ENCODE data around the gene AP4S1.
"Not testable (repeated sequence)": the region's sequence is repeated elsewhere in the genome, so short reads cannot be mapped to it uniquely, and the experiment has no call there.

The AP4S1 gene, protein sequence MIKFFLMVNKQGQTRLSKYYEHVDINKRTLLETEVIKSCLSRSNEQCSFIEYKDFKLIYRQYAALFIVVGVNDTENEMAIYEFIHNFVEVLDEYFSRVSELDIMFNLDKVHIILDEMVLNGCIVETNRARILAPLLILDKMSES

GRCh38 chr14:31025367-31026076 is at the start of gene AP4S1:
Gene AP4S1 (plus strand): TSS chr14:31025649. CDS start chr14:31066197, 40,548 bp downstream.
- DNase-seq = peak; percentile 64

GRCh38 chr14:30977752-30978151 is 47.7 kb upstream of the AP4S1 start:
- no peak for DNase-seq

GRCh38 chr14:30980106-30980704 is 45.2 kb upstream of the AP4S1 start:
- DNase-seq = peak; percentile 50

DNA sequence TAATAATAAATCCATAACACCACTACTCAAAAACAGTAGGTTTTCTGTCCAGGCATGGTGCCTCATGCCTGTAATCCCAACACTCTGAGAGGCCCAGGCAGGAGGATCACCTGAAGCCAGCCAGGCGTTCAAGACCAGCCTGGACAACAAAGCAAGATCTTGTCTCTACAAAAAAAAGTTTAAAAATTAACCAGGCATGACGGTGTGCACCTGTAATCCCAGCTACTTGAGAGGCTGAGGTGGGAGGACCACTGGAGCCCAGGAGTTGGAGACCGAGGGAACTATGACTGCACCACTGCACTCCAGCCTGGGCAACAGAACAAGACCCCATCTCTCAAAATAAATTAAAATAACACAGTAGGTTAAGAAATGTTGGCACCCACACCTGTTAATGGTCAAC is 44.5 kb upstream of the AP4S1 start:
- no peak for DNase-seq

GRCh38 chr14:30982533-30982932 is 42.9 kb upstream of the AP4S1 start:
- DNase-seq = no peak

DNA sequence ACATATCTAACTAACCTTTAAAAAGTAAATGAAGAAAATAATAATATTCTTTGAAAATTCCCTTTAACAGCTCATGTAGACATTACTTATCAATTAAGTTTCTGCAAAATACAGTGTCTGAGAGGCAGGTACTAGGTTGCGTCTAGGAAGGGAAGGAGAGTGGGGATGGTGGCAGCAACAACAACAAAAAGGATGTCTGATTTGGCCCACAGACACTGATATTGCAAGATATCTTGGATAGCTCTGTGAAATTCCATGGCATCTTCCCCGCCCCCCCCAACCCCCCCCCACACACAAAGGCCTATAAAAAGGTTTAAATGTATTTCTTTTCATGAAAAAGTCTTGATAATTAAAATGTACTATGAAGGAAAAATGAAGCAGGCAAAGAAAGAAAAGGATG is 41.6 kb upstream of the AP4S1 start:
- no peak for DNase-seq

GRCh38 chr14:30985796-30986195 is 39.7 kb upstream of the AP4S1 start:
- DNase-seq = no peak

DNA sequence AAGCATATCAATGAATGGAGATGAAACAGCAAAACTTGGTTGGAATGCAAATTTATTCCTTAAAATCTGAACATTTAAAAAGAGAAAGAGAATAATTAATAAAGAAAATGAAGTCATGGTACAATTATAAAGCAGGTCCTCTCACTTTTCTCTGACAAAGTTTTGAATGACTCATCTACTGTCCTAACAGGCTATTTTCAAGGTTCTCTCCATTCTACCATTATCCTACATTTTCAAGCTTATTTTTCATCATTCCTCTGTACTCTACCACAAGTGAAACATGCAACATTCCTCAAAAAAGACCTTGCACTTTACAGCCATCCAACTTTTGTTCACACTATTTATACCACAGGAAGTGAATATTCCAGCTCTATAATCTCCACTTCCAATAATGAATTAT is 36.9 kb upstream of the AP4S1 start:
- no peak for DNase-seq

GRCh38 chr14:30990770-30991169 is 34.7 kb upstream of the AP4S1 start:
- DNase-seq = no peak

DNA sequence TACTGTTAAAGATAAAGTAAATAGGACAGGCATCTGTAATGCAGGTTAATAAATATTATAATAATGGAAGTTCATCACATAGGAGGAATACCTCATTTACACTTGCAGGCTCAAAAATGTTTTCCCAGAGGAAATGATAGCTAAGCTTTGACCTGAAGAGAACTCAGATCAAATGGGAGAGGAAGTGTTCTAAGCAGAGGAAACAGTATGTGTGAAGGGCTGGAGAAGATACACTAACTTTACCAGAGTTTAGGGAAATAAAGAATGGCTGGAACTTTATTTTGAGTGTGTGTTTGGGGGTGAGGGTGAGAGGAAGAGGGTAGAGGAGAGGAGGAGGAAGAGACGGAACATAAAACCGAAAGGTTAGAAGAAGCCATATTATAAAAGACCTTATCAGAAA is 34.0 kb upstream of the AP4S1 start:
- DNase-seq = no peak

- DNase-seq = no peak
These were observed 32.4 kb upstream of the AP4S1 start for GRCh38 chr14:30993071-30993470.

GRCh38 chr14:30994681-30995620 is 30.5 kb upstream of the AP4S1 start:
- DNase-seq = no peak

DNA sequence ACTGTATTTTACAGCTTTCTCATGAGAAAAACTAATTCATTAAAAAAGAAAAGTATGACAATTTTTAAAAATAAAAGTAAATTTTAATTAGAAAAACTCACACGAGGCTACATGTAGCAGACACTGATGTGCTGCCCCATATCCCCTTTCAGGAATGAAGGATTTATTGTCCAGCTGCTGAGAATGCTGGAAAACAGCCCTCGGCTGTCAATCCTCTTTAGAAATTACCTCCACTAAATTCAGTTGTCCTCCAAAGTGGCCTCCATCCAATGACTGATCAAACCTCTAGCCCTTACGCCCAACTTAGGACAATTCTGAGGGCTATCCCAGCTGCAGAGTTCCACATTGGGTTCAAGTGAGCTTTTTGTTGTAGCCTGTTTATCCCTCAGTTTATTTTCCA is 29.8 kb upstream of the AP4S1 start:
- DNase-seq = no peak

DNA sequence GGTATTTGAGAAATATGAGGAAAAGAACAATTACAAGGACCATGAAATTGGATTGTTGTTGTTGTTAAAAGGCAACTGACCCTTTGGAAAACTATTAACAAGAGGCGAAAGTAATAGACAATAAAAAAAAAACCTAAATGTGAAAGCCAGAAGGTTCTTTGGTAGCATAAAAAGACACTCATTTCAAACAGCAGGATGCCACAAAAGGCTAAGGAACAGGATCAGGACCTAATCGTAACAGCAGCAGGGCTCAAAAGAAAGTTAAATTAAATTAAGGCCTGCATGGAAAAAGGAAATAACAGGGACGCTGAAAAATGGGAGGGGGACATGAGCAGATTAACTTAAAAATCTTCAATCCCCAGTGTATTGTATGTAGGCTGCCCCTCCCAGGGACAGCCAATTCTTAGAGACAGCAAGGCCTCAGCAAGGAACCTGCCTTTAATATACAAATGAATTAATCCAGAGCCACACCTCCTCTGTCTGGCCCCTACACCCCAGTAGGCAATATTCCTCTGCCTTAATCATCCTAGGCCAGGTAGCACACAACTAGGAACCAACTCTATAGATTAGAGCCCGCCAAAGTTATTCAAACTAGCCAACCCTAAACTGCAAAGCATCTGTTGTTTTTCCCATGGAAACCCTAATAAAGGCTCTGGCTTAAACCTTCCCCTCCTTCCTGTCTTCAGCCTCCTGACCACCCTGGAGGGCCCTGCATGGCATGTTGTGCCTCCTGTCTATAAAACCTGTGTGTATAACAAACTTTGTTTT is 28.4 kb upstream of the AP4S1 start:
- no peak for DNase-seq

DNA sequence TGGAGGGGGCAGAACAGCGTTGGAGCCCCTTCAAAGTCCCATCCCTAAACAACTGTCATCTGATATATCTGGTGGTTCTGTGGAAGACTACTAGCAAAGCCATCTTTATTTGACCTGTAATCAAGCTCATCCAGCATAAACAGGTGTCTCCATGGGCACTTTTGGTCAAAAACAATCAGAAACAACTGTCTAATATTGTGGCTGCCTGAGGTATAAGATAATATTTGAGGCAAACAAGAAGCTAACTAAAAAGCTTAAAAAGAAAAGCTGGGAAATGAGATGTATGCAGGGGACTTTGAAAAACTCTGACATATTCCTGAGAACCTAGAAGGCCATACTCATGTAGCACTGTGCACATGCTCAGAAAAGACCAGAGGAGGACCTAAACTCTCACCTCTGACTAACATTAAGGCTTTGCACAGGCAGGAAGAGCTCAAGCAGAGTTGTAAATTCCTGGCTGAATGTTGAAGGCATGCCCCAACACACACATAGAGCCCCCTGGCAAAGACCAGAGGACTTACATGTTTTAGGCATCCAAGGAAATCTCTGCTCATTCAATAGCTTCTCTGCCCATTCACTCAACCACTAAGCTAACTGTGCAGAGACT is 27.2 kb upstream of the AP4S1 start:
- no peak for DNase-seq

DNA sequence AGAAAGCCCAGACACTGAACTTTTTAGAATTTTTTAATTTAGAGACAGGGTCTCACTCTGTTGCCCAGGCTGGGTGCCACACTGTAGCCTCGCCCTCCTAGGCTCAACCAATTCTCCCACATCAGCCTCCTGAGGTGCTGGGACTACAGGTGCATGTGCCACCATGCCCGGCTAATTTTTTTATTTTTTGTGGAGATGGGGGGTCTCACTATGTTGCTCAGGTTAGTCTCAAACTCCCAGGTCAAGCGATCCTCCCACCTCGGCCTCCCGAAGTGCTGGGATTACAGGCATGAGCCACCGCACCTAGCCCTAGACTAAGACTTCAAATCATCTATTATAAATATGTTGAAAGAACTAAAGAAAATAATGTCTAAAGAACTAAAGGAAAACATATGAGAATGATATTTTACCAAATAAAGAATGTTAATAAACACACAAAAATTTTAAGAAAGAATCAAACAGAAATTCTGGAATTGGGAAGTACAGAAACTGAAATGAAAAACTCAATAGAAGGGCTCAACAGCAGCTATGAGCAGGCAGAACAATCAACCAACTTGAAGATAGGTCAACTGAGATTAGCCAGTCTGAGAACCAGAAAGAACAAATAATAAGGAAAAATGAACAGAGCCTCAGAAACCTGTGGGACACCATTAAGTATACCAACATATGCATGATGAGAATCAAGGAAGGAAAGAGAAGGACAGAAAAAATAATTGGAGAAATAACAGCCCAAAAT is 26.2 kb upstream of the AP4S1 start:
- DNase-seq = no peak

- DNase-seq = no peak
These were observed 24.7 kb upstream of the AP4S1 start for GRCh38 chr14:31000629-31001338.

- no peak for DNase-seq
These were observed 24.1 kb upstream of the AP4S1 start for GRCh38 chr14:31001339-31001658.

- no peak for DNase-seq
These were observed 22.2 kb upstream of the AP4S1 start for GRCh38 chr14:31003284-31003683.

DNA sequence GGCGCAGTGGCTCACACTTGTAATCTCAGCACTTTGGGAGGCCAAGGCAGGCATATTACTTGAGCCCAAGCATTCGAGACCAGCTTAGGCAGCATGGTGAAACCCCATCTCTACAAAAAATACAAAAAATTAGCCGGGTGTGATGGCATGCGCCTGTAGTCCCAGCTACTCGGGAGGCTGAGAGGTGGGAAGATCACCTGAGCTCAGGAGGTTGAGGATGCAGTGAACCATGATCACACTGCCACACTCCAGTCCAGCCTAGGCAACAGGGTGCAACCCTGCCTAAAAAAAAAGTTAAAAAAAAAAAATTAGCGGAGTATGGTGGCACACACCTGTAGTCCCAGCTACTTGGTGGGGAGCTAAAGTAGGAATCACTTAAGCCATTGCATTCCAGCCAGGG is 21.4 kb upstream of the AP4S1 start:
- DNase-seq = not testable (repeated sequence)

DNA sequence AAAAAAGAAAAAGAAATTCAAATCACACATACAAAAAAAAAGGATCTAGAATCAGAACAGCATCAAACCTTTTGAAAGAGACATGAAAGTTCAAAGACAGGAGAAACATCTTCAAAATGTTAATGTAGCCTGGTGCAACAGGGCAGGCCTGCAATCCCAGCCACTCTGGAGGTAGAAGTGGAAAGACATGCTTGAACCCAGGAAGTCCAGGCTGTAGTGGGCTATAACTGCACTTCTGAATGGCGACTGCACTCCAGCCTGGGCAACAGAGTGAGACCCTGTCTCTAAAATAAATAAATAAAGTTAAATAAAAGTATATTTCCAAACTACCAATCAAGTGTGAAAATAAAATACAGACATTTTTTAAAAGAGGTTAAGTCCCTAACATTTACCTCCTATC is 18.7 kb upstream of the AP4S1 start:
- DNase-seq = no peak

All from activated CD4-positive, alpha-beta T cell treated with anti-CD3 and anti-CD28 coated beads for 48 hours (primary cell).